GM13977 (cell line): ENCODE measurements around the gene RAP1GDS1.

ENCODE experiments used
- DNase-seq: peaks from one replicate; pipeline ENCODE4 v3.0.0; 2012; ENCODE audit warnings: low spot score
- CTCF ChIP-seq: IDR thresholded peaks from 2 replicates; pipeline ENCODE4 v1.5.1; 2012; ENCODE audit warnings: mild to moderate bottlenecking, control low read depth; ENCODE audit not compliant: insufficient read depth; ENCODE audit errors: extremely low read depth, missing control alignments
- in situ Hi-C: fragments of 300-500 bp; cut with MboI; formaldehyde crosslinking; loops from one replicate; pipeline ENCODE4 v1.12.0; 2022; ENCODE audit warnings: low sequenced_read_pairs, low pct_unique_long_range_greater_than_20kb, mixed read lengths, inconsistent platforms; ENCODE audit not compliant: unreplicated experiment

The RAP1GDS1 gene

GRCh38 chr4:98433691-98434090 lies 172.5 kb downstream of the RAP1GDS1 start:
- in situ Hi-C loops = no loop called here
- no peak for TF ChIP-seq CTCF
- DNase-seq = no peak

- DNase-seq = no peak
- TF ChIP-seq CTCF = no peak
- in situ Hi-C loops = no loop called here
These were observed 173.6 kb downstream of the RAP1GDS1 start for GRCh38 chr4:98434816-98435215.

DNA sequence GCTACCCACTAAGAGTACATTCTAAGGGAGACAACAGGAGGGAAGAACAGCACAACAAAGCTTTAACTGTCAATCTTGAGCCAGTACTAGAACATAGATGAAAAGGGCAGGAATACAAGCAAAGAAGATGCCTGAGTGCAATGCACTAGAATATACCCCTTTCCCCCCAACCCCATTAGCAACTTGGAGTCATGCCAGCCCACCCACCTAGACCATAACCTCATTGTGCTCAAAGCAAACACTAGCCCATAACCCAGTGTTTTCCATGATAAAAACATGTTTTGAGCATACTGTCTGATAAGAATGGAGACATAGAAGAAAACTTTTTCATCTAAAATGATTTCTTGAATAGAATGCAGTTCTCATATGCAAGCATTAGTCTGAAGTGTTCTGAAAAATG lies 183.2 kb downstream of the RAP1GDS1 start:
- TF ChIP-seq CTCF = no peak
- in situ Hi-C loops = no loop called here
- DNase-seq = no peak

DNA sequence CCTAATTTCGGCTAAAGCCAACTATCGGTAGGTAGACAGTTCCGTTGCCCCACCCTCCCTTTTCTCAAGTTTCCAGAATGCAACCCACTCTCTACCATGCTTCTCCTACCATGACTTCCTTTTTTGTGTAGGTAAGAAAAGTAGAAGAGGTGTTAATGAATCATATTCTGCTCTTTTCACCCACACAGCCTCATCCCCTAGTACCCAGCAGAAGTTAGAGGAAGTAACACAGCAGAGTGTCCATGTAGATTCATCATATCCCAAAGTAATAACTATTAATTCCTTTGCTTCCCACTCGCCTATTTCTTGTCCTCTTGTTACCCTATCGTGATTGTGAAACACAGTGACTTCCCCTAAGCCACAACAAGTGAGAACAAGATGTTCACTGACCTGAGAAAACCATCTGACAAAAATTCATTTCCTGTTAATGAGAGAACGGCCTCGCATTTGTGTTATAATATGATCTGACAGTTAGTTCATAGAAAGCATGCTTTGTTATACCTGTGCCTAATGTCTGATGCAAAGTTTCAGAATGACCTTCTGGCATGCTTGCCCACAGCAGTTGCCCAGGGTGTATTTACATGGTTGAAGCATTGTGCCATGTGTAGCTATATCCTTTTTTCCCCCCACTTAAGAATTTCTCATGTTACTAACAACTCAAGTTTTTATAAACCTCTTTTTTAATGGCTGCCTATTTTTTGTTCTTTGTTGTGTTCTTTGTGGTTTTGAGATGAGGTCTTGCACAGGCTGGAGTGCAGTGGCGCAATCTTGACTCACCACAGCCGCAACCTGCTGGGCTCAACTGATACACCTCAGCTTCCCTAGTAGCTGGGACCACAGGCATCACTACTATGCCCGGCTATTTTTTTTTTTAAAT lies 185.6 kb downstream of the RAP1GDS1 start:
- in situ Hi-C loops = no loop called here
- DNase-seq = no peak
- TF ChIP-seq CTCF = no peak

GRCh38 chr4:98447648-98448047 lies 186.5 kb downstream of the RAP1GDS1 start:
- no peak for DNase-seq
- TF ChIP-seq CTCF = no peak
- in situ Hi-C loops = no loop called here

GRCh38 chr4:98448908-98449307 lies 187.7 kb downstream of the RAP1GDS1 start:
- TF ChIP-seq CTCF = no peak
- DNase-seq = no peak
- in situ Hi-C loops = no loop called here
